ENCODE results near the gene OSTN. TPM values are rescaled to one million over a fixed set of nuclear protein-coding genes. Genes with fewer than 3 reads are reported as not detected.

Gene OSTN
- total RNA-seq, 2 experiments from 2014 or later, result not detected

GRCh38 chr3:191246630-191247029, 47.6 kb downstream of the OSTN start:
- Histone ChIP-seq H3K9me3 (ENCODE audit: control insufficient read depth in 1 of 2, insufficient read depth in 1 of 2, low read length in 2 of 2) (no peaks in the 10 kb centered on the region), H3K27me3 (ENCODE audit: control insufficient read depth in 1 of 2, insufficient read depth in 2 of 2, low read length in 2 of 2) (no peaks in the 10 kb centered on the region), H3K4me1 (ENCODE audit: insufficient read depth, low read length) (no peaks in the 10 kb centered on the region), H3K4me3 (ENCODE audit: low read length) (no peak overlapping the region), H3K36me3 (ENCODE audit: insufficient read depth, low read length) (no peaks in the 10 kb centered on the region), H3K27ac (ENCODE audit: low read depth in 1 of 2, low read length in 2 of 2) (no peak overlapping the region)
- no peak for ATAC-seq (ENCODE audit: poor library complexity)
- TF ChIP-seq CTCF (IDR thresholded peaks at IDR 0.05), result no peak
- POLR2A ChIA-PET, result no interaction called here
- Mint-ChIP-seq H3K4me3 (no peak overlapping the region), H3K4me1 (ENCODE audit: low read depth) (peaks cover 11% of the 10 kb centered on the region), H3K9me3 (no peaks in the 10 kb centered on the region), H3K27me3 (no peaks in the 10 kb centered on the region), H3K36me3 (ENCODE audit: low read depth) (no peaks in the 10 kb centered on the region), H3K27ac (no peak overlapping the region)
- CTCF ChIA-PET, result interaction anchor here (0.7 kb wide), 1 partner anchor 31 kb away, joined by 3 read pairs; no protein-coding TSS in a partner anchor
- peak in 1 of 14 experiments; percentile 17 for DNase-seq
- intact Hi-C loops (cut with DNase I, micrococcal nuclease), result loop anchor here in 1 of 2 experiments (10.0 kb wide), 2 partner anchors 138 to 1198 kb away; no protein-coding TSS in a partner anchor

GRCh38 chr3:191253089-191253799, 54.2 kb downstream of the OSTN start:
- H3K36me3 ChIP-seq (ENCODE audit: insufficient read depth, low read length), result no peaks in the 10 kb centered on the region
- no peak overlapping the region for H3K27ac ChIP-seq (ENCODE audit: low read depth in 1 of 2, low read length in 2 of 2)
- intact Hi-C loops (cut with DNase I, micrococcal nuclease), result no loop called here
- H3K27me3 ChIP-seq (ENCODE audit: control insufficient read depth in 1 of 2, insufficient read depth in 2 of 2, low read length in 2 of 2), result no peaks in the 10 kb centered on the region
- ATAC-seq (ENCODE audit: poor library complexity) (no peak), DNase-seq (peak in 1 of 14 experiments; percentile 8)
- Mint-ChIP-seq H3K36me3 (ENCODE audit: low read depth) (no peaks in the 10 kb centered on the region), H3K27ac (no peak overlapping the region), H3K4me1 (ENCODE audit: low read depth) (no peaks in the 10 kb centered on the region), H3K27me3 (no peaks in the 10 kb centered on the region), H3K4me3 (no peak overlapping the region), H3K9me3 (no peaks in the 10 kb centered on the region)
- TF ChIP-seq CTCF (IDR thresholded peaks at IDR 0.05), result no peak
- ChIA-PET CTCF (interaction anchor here (1.0 kb wide), 1 partner anchor 38 kb away, joined by 3 read pairs; no protein-coding TSS in a partner anchor), POLR2A (no interaction called here)
- H3K9me3 ChIP-seq (ENCODE audit: control insufficient read depth in 1 of 2, insufficient read depth in 1 of 2, low read length in 2 of 2), result no peaks in the 10 kb centered on the region
- no peaks in the 10 kb centered on the region for H3K4me1 ChIP-seq (ENCODE audit: insufficient read depth, low read length)
- no peak overlapping the region for H3K4me3 ChIP-seq (ENCODE audit: low read length)

- no peak overlapping the region for H3K4me3 Mint-ChIP-seq
- H3K4me3 ChIP-seq (ENCODE audit: low read length), result no peak overlapping the region
- no peaks in the 10 kb centered on the region for H3K9me3 Mint-ChIP-seq
- no peaks in the 10 kb centered on the region for H3K4me1 Mint-ChIP-seq (ENCODE audit: low read depth)
- no peak overlapping the region for H3K27ac Mint-ChIP-seq
- POLR2A ChIA-PET, result no interaction called here
- no peaks in the 10 kb centered on the region for H3K27me3 Mint-ChIP-seq
- no peaks in the 10 kb centered on the region for H3K27me3 ChIP-seq (ENCODE audit: control insufficient read depth in 1 of 2, insufficient read depth in 2 of 2, low read length in 2 of 2)
- CTCF ChIA-PET, result interaction anchor here (1.0 kb wide), 1 partner anchor 37 kb away, joined by 3 read pairs; no protein-coding TSS in a partner anchor
- no peak for DNase-seq
- ATAC-seq (ENCODE audit: poor library complexity), result no peak
- no peak overlapping the region for H3K27ac ChIP-seq (ENCODE audit: low read depth in 1 of 2, low read length in 2 of 2)
- no peaks in the 10 kb centered on the region for H3K4me1 ChIP-seq (ENCODE audit: insufficient read depth, low read length)
- H3K36me3 Mint-ChIP-seq (ENCODE audit: low read depth), result no peaks in the 10 kb centered on the region
- H3K9me3 ChIP-seq (ENCODE audit: control insufficient read depth in 1 of 2, insufficient read depth in 1 of 2, low read length in 2 of 2), result no peaks in the 10 kb centered on the region
- no peak for TF ChIP-seq CTCF (IDR thresholded peaks at IDR 0.05)
- intact Hi-C loops (cut with DNase I, micrococcal nuclease), result no loop called here
- H3K36me3 ChIP-seq (ENCODE audit: insufficient read depth, low read length), result no peaks in the 10 kb centered on the region
These were observed 55.2 kb downstream of the OSTN start for GRCh38 chr3:191254098-191254873.
